Right cardiac atrium (tissue), 5 donors: ENCODE measurements around the gene PKP3. TPM values are rescaled to one million over a fixed set of nuclear protein-coding genes. Genes with fewer than 3 reads are reported as not detected.

Source experiments
- ATAC-seq, 2 donors: fragments of 200-7000 bp; cut with Tn5 transposase; one replicate each; pipeline versions ENCODE4 v1.8.0 to v1.9.1; 2020; ENCODE audit warnings: moderate library complexity in 2 of 2, mild to moderate bottlenecking in 1 of 2
- DNase-seq, 3 donors: peaks; one replicate each; pipeline ENCODE4 v3.0.0-alpha.2; 2020
- H3K27ac ChIP-seq: one replicate; pipeline ENCODE4 v1.5.1; 2013; ENCODE audit warnings: mild to moderate bottlenecking, low read length, control low read depth, moderate library complexity
- H3K27me3 ChIP-seq: one replicate; pipeline ENCODE4 v1.6.1; 2013; ENCODE audit not compliant: control insufficient read depth, insufficient read depth
- H3K4me1 ChIP-seq: one replicate; pipeline ENCODE4 v1.6.1; 2013; ENCODE audit warnings: low read length; ENCODE audit not compliant: control insufficient read depth, insufficient read depth
- H3K4me3 ChIP-seq: one replicate; pipeline ENCODE4 v1.5.1; 2013; ENCODE audit warnings: low read length, control low read depth
- H3K9me3 ChIP-seq: one replicate; pipeline ENCODE4 v1.6.1; 2013; ENCODE audit warnings: low read length; ENCODE audit not compliant: control insufficient read depth
- WGBS: extraction: QIAGEN DNeasy Blood & Tissue Kit; methylation state at CpG from one replicate; pipeline ENCODE4 v1.1.7; 2013; 5-methylcytosine and 5-hydroxymethylcytosine counted together
- intact Hi-C, 4 donors: fragments of 100-400 bp; cut with DNase I; formaldehyde crosslinking; loops; one replicate each; pipeline versions ENCODE4 v1.11.0 to v1.14.0; 2022 to 2023
- polyA plus RNA-seq: library from polyadenylated mRNA; stranded (reverse); fragments of 200-250 nt; gene quantifications from one replicate; pipeline ENCODE4 v1.2.3, GENCODE V29; 2013
- total RNA-seq, 4 donors: library from RNA; stranded (reverse); fragmentation: NEBNext Ultra II Directional; extraction: Animal tissue kit (Norgen Biotek cat#: 25700); gene quantifications; one replicate each; pipeline ENCODE4 v1.2.1, GENCODE V29; 2021
- donor health status: healthy with polysubstance abuse.
- donor health status: DM: no; HTN: yes; CAD: no.
- donor health status: DM: no; HTN: no; CAD: no.
- donor health status: DM: no; HTN: yes; CAD: no; lungs with severe emphysema.
- donor health status: DM: yes; HTN: yes; CAD: no.

The PKP3 gene
- total and polyA plus RNA-seq, 5 donors: 0.26 to 0.88 (median 0.40) TPM

DNA sequence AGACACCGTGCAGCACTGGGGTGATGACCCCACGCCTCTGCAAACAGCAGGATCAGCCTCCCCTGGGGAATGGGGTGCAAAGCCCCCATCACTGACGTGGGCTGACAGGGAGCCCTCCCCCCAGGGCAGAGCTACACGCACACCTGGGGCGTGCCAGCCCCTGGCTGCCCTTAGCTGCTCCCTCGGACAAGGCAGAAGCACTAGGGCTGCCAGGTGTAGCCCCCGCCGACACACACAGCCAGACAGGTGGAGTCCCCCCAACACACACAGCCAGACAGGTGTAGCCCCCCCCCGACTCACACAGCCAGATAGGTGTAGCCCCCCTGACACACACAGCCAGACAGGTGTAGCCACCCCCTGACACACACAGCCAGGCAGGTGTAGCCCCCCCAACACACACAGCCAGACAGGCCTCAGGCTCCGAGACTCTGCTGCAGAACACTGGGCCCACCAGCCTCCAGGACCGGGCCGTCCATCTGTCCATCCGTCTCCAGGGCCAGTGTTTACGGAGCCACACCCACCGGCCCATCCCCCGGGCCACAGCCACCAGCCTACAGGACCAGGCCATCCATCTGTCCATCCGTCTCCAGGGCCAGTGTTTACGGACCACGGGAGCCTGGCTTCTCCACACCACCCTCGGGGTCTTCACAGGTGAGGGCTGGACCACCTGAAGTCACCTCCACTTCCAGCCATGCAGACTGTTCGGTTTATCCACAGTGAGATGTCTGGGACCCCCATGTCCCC is 44.3 kb downstream of the PKP3 start:
- H3K4me3 ChIP-seq: no peak overlapping the region
- WGBS: 80% methylated on average over 21 of the region's 21 CpGs
- no peak for ATAC-seq
- H3K27ac ChIP-seq: no peak overlapping the region
- no peaks in the 10 kb centered on the region for H3K9me3 ChIP-seq
- peak; percentile 6 to 50 (median 40) for DNase-seq
- H3K4me1 ChIP-seq: no peaks in the 10 kb centered on the region
- no peaks in the 10 kb centered on the region for H3K27me3 ChIP-seq
- intact Hi-C loops: no loop called here

DNA sequence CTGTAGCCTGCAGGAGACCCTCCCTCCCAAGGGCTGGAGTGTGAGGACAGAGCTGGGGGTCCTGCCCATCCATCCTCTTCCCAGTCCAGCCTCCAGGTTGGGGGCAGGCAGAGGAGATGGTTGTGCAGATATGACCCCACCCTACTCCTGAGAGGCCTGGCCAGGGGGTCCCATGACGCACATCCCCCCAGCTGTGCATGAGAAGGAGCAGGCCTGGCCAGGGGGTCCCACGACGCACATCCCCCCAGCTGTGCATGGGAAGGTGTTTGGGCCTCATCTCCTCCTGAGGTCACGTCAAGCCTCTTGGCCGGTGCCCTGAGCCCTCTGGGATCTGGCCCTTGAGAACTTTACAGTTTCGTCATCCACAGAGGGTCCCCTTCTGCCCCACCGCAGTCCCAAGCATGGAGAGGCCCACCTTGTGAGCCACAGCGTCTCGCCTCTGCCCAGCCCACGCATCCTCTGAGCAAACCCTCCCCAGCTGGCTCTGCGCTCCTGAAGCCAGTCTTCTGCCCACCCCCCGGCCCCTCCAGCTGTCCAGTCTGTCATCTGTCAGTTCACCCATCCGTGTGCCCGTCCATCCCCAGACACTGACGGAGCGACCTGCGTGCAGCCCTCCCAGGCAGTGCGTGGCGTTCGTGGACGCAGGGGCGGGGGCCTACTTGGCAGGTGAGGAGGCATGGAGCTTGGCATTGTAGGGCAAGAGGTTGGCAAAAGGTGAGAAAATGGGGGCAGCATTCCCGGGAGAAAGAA is 45.5 kb downstream of the PKP3 start:
- peak; percentile 11 to 52 (median 49) for DNase-seq
- intact Hi-C loops: no loop called here
- Histone ChIP-seq H3K27ac (no peak overlapping the region), H3K9me3 (no peaks in the 10 kb centered on the region), H3K4me1 (peaks cover 2% of the 10 kb centered on the region), H3K27me3 (no peaks in the 10 kb centered on the region), H3K4me3 (no peak overlapping the region)
- 80% methylated on average over 23 of the region's 23 CpGs for WGBS
- no peak for ATAC-seq

DNA sequence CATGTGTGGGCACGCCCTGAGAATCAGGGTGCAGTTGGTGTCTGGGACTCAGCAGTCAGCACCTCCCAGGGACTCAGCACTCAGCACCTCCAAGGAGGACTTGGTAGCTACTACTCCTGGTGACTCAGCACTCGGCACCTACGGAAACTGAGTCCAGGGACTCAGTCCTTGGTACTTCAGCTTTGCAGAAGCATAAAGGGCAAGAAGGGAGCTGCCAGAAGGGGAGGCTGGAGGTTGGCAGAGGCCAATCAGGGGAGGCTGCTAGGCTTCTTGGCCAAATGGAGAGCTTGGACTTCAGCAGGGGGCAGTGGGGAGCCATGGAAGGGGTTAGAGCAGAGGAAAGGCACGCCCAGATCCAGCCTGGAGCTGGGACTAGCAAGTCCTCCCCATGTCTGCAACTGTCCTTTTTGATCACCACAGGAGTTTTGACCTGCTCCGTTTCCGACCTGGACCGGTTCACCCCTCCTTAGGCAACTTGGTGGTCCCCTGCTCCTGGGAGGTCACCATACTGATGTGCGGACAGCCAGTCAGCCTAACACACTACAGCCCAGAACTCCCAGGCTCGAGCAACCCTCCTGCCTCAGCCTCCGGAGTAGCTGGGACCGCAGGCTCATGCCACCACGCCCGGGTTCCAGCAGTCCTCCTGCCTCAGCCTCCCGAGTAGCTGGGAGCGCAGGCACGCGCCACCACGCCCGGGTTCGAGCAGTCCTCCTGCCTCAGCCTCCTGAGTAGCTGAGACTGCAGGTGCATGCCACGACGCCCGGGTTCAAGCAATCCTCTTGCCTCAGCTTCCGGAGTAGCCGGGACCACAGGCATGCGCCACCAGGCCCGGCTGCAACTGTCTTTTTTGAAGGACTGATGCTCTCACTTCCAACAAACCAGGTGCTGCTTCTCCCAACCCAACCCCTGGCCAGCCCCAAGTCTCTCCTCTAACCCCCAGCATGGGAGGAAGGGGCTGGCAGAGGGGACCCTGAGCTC is 46.3 kb downstream of the PKP3 start:
- DNase-seq (peak; percentile 38 to 61 (median 56)), ATAC-seq (no peak)
- H3K4me3 ChIP-seq: no peak overlapping the region
- H3K4me1 ChIP-seq: peaks cover 2% of the 10 kb centered on the region
- H3K27me3 ChIP-seq: no peaks in the 10 kb centered on the region
- H3K27ac ChIP-seq: no peak overlapping the region
- intact Hi-C loops: no loop called here
- H3K9me3 ChIP-seq: no peaks in the 10 kb centered on the region
- 87% methylated on average over 27 of the region's 27 CpGs for WGBS

DNA sequence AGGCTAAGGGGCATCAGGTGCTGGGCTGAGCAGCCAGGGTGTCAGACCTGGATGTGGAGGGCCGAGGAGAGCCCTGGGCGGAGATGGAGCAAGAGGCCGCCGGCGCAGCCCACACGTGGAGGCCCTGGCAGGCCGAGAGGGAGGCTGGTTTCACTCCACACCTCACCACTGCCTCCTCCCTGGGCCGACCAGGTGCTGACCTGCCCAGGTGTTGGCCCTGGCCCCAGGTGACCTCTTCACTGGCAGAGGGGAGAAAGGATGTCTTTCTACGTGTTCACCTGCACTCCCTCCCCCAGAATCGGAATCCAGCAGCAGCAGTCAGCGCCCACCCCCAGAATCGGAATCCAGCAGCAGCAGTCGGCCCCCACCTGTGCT is 47.0 kb downstream of the PKP3 start:
- Histone ChIP-seq H3K9me3 (no peaks in the 10 kb centered on the region), H3K27me3 (no peaks in the 10 kb centered on the region), H3K4me1 (peaks cover 2% of the 10 kb centered on the region), H3K4me3 (no peak overlapping the region), H3K27ac (no peak overlapping the region)
- ATAC-seq: no peak
- intact Hi-C loops: no loop called here
- DNase-seq: peak in 2 of 3 donors; percentile 11 to 38
- 57% methylated on average over 13 of the region's 13 CpGs for WGBS

DNA sequence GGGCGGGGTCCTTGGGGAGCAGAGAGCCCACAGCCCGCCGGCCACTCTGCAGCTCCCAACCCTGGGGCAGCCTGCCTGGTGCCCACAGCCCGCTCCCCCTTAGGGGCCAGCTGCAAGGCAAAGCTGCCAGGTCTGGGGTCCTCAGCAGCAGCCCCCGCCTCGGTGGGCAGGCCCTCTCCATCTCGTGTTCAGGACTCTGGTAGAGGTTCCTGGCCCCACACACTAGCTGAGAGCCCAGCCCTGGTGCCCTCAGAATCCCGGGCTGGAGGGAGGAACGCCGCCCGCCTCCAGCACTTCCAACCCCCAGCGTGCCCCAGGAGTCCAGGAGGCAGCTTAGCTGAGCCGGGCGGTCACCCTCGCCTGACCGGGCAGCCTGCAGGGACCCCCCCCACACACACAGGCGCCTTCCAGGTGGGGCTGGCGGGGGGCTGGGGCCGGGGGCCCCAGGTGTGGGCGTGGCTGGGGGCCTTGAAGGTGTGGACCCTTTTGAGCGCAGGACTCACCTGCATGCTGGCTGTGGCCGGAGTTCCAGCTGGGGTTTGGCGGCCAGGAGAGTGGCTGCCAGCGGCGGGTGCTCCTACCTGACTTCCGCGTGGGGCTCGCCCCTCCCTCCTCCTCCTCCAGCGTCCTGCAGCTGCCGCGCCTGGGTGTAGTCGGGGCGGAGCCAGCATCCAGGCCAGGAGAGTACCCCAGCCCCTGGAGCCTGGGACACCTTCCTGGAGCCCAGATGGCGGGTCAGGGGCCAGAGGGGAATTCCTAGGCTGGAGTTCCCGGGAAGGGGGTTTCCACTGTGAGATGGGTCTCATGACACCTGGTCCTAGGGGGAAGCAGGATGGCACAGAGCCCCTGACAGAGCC is 47.6 kb downstream of the PKP3 start, which contains the start of gene ANO9:
ANO9 (minus strand) TSS at position 594 of the 857 bp plus-strand sequence; CDS start at position 509, 85 bp downstream.
- 16% methylated on average over 35 of the region's 35 CpGs for WGBS
- H3K27me3 ChIP-seq: no peaks in the 10 kb centered on the region
- H3K4me3 ChIP-seq: no peak within 1 kb of the TSS
- H3K27ac ChIP-seq: no peak within 1 kb of the TSS
- DNase-seq: peak; percentile 15 to 63 (median 58)
- peaks cover 2% of the 10 kb centered on the region for H3K4me1 ChIP-seq
- no peaks in the 10 kb centered on the region for H3K9me3 ChIP-seq
- ATAC-seq: no peak
- intact Hi-C loops: no loop called here

DNA sequence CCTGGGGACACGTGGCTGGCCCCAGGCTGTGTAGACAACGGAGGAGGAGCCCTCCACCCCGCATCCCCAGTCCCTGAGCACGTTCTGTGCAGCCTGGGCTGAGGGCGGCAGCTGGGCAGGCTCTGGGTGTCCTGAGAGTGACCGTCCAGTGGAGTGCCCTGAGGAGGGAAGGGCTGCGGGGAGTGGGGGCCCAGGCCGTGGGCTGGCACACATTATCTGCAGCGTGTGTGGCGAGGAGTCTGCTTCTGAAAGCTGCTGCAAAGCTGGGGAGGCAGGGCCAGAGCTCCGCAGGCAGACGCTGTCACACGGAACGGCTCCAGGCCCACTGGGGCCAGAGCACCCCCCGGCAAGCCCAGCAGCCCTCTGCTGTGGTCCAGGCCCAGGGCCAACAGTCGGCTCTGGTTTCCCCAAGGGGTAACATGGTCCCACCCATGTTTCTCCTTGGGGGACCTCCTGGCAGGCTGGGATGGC is 48.6 kb downstream of the PKP3 start:
- intact Hi-C loops: no loop called here
- no peak overlapping the region for H3K27ac ChIP-seq
- DNase-seq (peak; percentile 8 to 44 (median 40)), ATAC-seq (no peak)
- H3K4me3 ChIP-seq: no peak overlapping the region
- H3K27me3 ChIP-seq: no peaks in the 10 kb centered on the region
- H3K4me1 ChIP-seq: peaks cover 2% of the 10 kb centered on the region
- H3K9me3 ChIP-seq: no peaks in the 10 kb centered on the region
- 54% methylated on average over 16 of the region's 16 CpGs for WGBS

DNA sequence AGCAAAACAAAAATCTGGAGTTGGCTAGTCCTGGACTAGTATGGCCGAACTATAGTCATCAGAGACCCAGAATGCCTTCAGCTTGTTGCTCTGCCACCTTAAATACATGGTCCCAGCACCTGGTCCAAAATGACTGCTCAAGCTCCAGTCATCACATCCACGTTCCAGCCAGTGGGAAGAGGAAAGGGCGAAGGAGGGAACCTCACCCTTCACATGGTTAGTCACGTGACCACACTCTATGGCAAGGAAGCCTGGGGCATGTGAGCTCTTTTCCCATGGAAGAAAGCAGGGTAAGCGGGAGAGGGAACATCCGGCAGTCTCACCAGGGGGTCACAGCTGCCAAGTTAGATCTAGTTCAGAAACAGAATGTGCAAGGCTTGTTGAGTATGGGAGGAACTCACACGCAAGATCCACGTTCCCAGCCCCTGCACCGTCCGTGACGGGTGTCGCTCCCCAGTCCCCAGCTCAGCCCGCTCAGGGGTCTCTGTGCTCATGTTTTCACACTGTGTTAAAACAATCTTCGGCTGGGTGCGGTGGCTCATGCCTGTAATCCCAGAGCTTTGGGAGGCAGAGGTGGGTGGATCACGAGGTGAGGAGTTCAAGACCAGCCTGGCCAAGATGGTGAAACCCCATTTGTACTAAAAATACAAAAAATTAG is 49.7 kb downstream of the PKP3 start:
- Histone ChIP-seq H3K9me3 (no peaks in the 10 kb centered on the region), H3K27me3 (no peaks in the 10 kb centered on the region), H3K27ac (no peak overlapping the region), H3K4me3 (no peak overlapping the region), H3K4me1 (peaks cover 2% of the 10 kb centered on the region)
- WGBS: 76% methylated on average over 16 of the region's 16 CpGs
- no peak for ATAC-seq
- DNase-seq: peak; percentile 10 to 18 (median 15)
- intact Hi-C loops: no loop called here

DNA sequence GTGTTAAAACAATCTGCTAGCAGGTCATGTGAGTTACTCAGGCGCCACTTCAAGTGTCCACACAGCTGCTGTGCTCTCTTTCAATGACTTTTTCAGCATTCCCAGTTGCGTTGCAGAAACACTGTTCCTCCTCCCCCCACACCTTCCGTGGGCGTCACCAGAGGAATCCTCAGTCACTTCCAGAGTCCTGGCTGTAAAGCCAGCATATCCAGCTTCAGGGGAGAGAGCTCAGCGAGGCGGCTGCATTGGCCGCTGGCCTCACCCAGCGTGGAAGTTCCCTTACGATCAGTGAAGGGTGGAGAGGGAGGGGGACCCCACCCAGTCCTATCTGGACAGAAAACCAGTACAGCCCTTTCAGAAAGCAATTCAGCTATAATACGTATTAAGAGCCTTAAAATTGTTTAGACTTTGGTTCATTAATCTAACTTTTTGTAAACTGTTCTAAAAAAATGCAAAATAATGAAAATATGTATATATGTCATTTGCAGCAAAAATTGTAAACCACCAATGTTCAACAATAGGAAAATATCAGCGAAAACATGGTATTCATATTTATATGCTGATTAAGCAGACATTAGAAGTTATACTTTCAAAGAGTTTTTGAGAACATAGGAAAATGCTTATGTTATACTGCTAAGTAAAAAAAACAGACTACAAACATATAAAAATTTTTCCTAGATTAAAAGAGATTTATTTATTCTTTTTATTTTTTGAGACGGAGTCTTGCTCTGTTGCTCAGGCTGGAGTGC is 50.6 kb downstream of the PKP3 start:
- Histone ChIP-seq H3K27me3 (no peaks in the 10 kb centered on the region), H3K4me1 (peaks cover 2% of the 10 kb centered on the region), H3K9me3 (no peaks in the 10 kb centered on the region), H3K4me3 (no peak overlapping the region), H3K27ac (no peak overlapping the region)
- WGBS: 25% methylated on average over 12 of the region's 12 CpGs
- intact Hi-C loops: no loop called here
- ATAC-seq (peak in 1 of 2 donors; percentile 34), DNase-seq (peak; percentile 48 to 79 (median 57))
